CD8-positive, alpha-beta memory T cell (primary cell): ENCODE data around the gene GIPC2. TPM values are rescaled to one million over a fixed set of nuclear protein-coding genes. Genes with fewer than 3 reads are reported as not detected.
"Not testable (repeated sequence)": the region's sequence is repeated elsewhere in the genome, so short reads cannot be mapped to it uniquely, and the experiment has no call there.

ENCODE experiments used
- CTCF ChIA-PET: fragments of 350-600 bp; sonication (Branson Sonifier 250); formaldehyde crosslinking; loops from one replicate; lab custom pipeline; 2021; ENCODE audit warnings: antibody characterized with exemption; lab: Charles Lee
- POLR2A ChIA-PET: fragments of 350-600 bp; sonication (Branson Sonifier 250); formaldehyde crosslinking; loops from one replicate; lab custom pipeline; 2021; ENCODE audit warnings: antibody characterized with exemption; lab: Charles Lee
- DNase-seq, 5 donors: peaks; one replicate each; pipeline versions ENCODE4 v3.0.0 to v3.0.0-alpha.2; 2020 to 2022; ENCODE audit warnings: mixed read lengths in 1 of 5
- H3K27ac ChIP-seq: one replicate; pipeline ENCODE4 v1.7.0; 2013; ENCODE audit warnings: low read depth, mild to moderate bottlenecking, low read length, moderate library complexity
- H3K27me3 ChIP-seq: 2 replicates; pipeline ENCODE4 v1.7.0; 2013; ENCODE audit warnings: low read length, mild to moderate bottlenecking; ENCODE audit not compliant: insufficient read depth, poor library complexity, severe bottlenecking
- H3K36me3 ChIP-seq: 2 replicates; pipeline ENCODE4 v1.7.0; 2013; ENCODE audit warnings: mild to moderate bottlenecking, low read length, moderate library complexity; ENCODE audit not compliant: insufficient read depth
- H3K4me1 ChIP-seq: 2 replicates; pipeline ENCODE4 v1.7.0; 2013; ENCODE audit warnings: mild to moderate bottlenecking, low read length, moderate library complexity; ENCODE audit not compliant: insufficient read depth
- H3K4me3 ChIP-seq: 2 replicates; pipeline ENCODE4 v1.7.0; 2013; ENCODE audit warnings: mild to moderate bottlenecking, low read length
- H3K9me3 ChIP-seq: 2 replicates; pipeline ENCODE4 v1.7.0; 2013; ENCODE audit warnings: mild to moderate bottlenecking, low read length
- H3K27ac Mint-ChIP-seq, 8 donors: one replicate each; pipeline ENCODE4 v1.8.0; 2020 to 2021; ENCODE audit warnings: mixed read lengths in 8 of 8, mild to moderate bottlenecking in 6 of 8, inconsistent platforms in 3 of 8, moderate library complexity in 3 of 8
- H3K27me3 Mint-ChIP-seq, 2 donors: one replicate each; pipeline ENCODE4 v1.8.0; 2020 to 2021; ENCODE audit warnings: mixed read lengths in 2 of 2, mild to moderate bottlenecking in 1 of 2, moderate library complexity in 1 of 2
- H3K36me3 Mint-ChIP-seq, 3 donors: one replicate each; pipeline ENCODE4 v1.8.0; 2020 to 2021; ENCODE audit warnings: mixed read lengths in 3 of 3, inconsistent platforms in 1 of 3, mild to moderate bottlenecking in 1 of 3
- H3K4me1 Mint-ChIP-seq, 3 donors: one replicate each; pipeline ENCODE4 v1.8.0; 2020 to 2021; ENCODE audit warnings: mixed read lengths in 3 of 3, inconsistent platforms in 1 of 3, mild to moderate bottlenecking in 1 of 3
- H3K4me3 Mint-ChIP-seq, 7 donors: one replicate each; pipeline ENCODE4 v1.8.0; 2020 to 2021; ENCODE audit warnings: mixed read lengths in 7 of 7, mild to moderate bottlenecking in 6 of 7, moderate library complexity in 4 of 7, inconsistent platforms in 2 of 7
- H3K9me3 Mint-ChIP-seq, 5 donors: one replicate each; pipeline ENCODE4 v1.8.0; 2020 to 2022; ENCODE audit warnings: mixed read lengths in 5 of 5, mild to moderate bottlenecking in 3 of 5, moderate library complexity in 2 of 5, inconsistent platforms in 1 of 5
- polyA plus RNA-seq: library from polyadenylated mRNA; unstranded; fragments of 300-500 nt; fragmentation: Illumina TruSeq; gene quantifications from one replicate; pipeline ENCODE4 v1.2.3, GENCODE V29; 2021
- total RNA-seq, 2 experiments: library from RNA; stranded (reverse); gene quantifications; one replicate each; pipeline ENCODE4 v1.2.3, GENCODE V29; 2021

GIPC2 gene
- total and polyA plus RNA-seq, 3 experiments from 2014 or later = 0.24 to 0.40 (median 0.35) TPM

GRCh38 chr1:78015148-78015547 lies 30.6 kb upstream of the GIPC2 start:
- Histone ChIP-seq H3K4me3 (no peak overlapping the region), H3K4me1 (no peaks in the 10 kb centered on the region), H3K27ac (no peak overlapping the region), H3K36me3 (no peaks in the 10 kb centered on the region), H3K27me3 (no peaks in the 10 kb centered on the region), H3K9me3 (no peaks in the 10 kb centered on the region)
- Mint-ChIP-seq H3K36me3 (peaks cover 9 to 33% (median 11%) of the 10 kb centered on the region in 3 donors), H3K4me1 (peaks cover 0 to 5% (median 4%) of the 10 kb centered on the region in 3 donors), H3K27me3 (no peaks in the 10 kb centered on the region), H3K4me3 (no peak overlapping the region), H3K27ac (peak overlapping the region in 1 of 8 donors; percentile 29), H3K9me3 (no peaks in the 10 kb centered on the region)
- ChIA-PET CTCF (no interaction called here), POLR2A (interaction anchor here (1.0 kb wide), 1 partner anchor 10 kb away, joined by 3 read pairs; the partner anchor contains the start of gene DNAJB4)
- DNase-seq = no peak

- Mint-ChIP-seq H3K27ac (no peak overlapping the region), H3K9me3 (peaks cover 0 to 2% (median 0%) of the 10 kb centered on the region in 5 donors), H3K4me1 (no peaks in the 10 kb centered on the region), H3K36me3 (peaks cover 6 to 26% (median 9%) of the 10 kb centered on the region in 3 donors), H3K27me3 (no peaks in the 10 kb centered on the region), H3K4me3 (no peak overlapping the region)
- no peaks in the 10 kb centered on the region for H3K36me3 ChIP-seq
- no peaks in the 10 kb centered on the region for H3K4me1 ChIP-seq
- POLR2A ChIA-PET = no interaction called here
- CTCF ChIA-PET = no interaction called here
- H3K4me3 ChIP-seq = no peak overlapping the region
- no peak for DNase-seq
- no peaks in the 10 kb centered on the region for H3K27me3 ChIP-seq
- no peaks in the 10 kb centered on the region for H3K9me3 ChIP-seq
- no peak overlapping the region for H3K27ac ChIP-seq
These were observed 26.7 kb upstream of the GIPC2 start for GRCh38 chr1:78019024-78019423.

- H3K4me1 Mint-ChIP-seq, H3K27ac Mint-ChIP-seq, POLR2A ChIA-PET, H3K27me3 Mint-ChIP-seq, H3K9me3 ChIP-seq, H3K9me3 Mint-ChIP-seq, H3K27me3 ChIP-seq, H3K4me3 Mint-ChIP-seq, H3K36me3 ChIP-seq, H3K4me3 ChIP-seq, H3K4me1 ChIP-seq, CTCF ChIA-PET, DNase-seq, H3K27ac ChIP-seq: not testable (repeated sequence)
- H3K36me3 Mint-ChIP-seq = peaks cover 0 to 11% (median 5%) of the 10 kb centered on the region in 3 donors
These were observed 24.6 kb upstream of the GIPC2 start for GRCh38 chr1:78021134-78021533.

GRCh38 chr1:78029793-78030192 lies 16.0 kb upstream of the GIPC2 start:
- no peaks in the 10 kb centered on the region for H3K27me3 ChIP-seq
- CTCF ChIA-PET = no interaction called here
- POLR2A ChIA-PET = no interaction called here
- H3K27ac ChIP-seq = no peak overlapping the region
- peaks cover 0 to 5% (median 2%) of the 10 kb centered on the region in 3 donors for H3K36me3 Mint-ChIP-seq
- H3K36me3 ChIP-seq = no peaks in the 10 kb centered on the region
- H3K9me3 Mint-ChIP-seq = no peaks in the 10 kb centered on the region
- DNase-seq = no peak
- H3K4me3 Mint-ChIP-seq = no peak overlapping the region
- no peaks in the 10 kb centered on the region for H3K4me1 ChIP-seq
- peaks cover 15 to 17% of the 10 kb centered on the region in 2 donors for H3K27me3 Mint-ChIP-seq
- H3K27ac Mint-ChIP-seq = no peak overlapping the region
- no peak overlapping the region for H3K4me3 ChIP-seq
- H3K9me3 ChIP-seq = no peaks in the 10 kb centered on the region
- no peaks in the 10 kb centered on the region for H3K4me1 Mint-ChIP-seq

- H3K36me3 Mint-ChIP-seq = peaks cover 0 to 2% (median 0%) of the 10 kb centered on the region in 3 donors
- no peak for DNase-seq
- Histone ChIP-seq H3K4me1 (no peaks in the 10 kb centered on the region), H3K27ac (no peak overlapping the region), H3K4me3 (no peak overlapping the region), H3K9me3 (no peaks in the 10 kb centered on the region), H3K36me3 (no peaks in the 10 kb centered on the region), H3K27me3 (no peaks in the 10 kb centered on the region)
- H3K4me1 Mint-ChIP-seq = no peaks in the 10 kb centered on the region
- H3K27me3 Mint-ChIP-seq = peaks cover 14 to 24% of the 10 kb centered on the region in 2 donors
- H3K9me3 Mint-ChIP-seq = no peaks in the 10 kb centered on the region
- no peak overlapping the region for H3K4me3 Mint-ChIP-seq
- ChIA-PET POLR2A (no interaction called here), CTCF (interaction anchor here (1.2 kb wide), 1 partner anchor 11 kb away, joined by 3 read pairs; no protein-coding TSS in a partner anchor)
- no peak overlapping the region for H3K27ac Mint-ChIP-seq
These were observed 12.6 kb upstream of the GIPC2 start for GRCh38 chr1:78032996-78033796.

- no peaks in the 10 kb centered on the region for H3K9me3 ChIP-seq
- H3K36me3 Mint-ChIP-seq = peaks cover 0 to 2% (median 0%) of the 10 kb centered on the region in 3 donors
- DNase-seq = no peak
- no peaks in the 10 kb centered on the region for H3K27me3 ChIP-seq
- H3K4me3 Mint-ChIP-seq = no peak overlapping the region
- no peak overlapping the region for H3K4me3 ChIP-seq
- H3K27ac ChIP-seq = no peak overlapping the region
- H3K4me1 ChIP-seq = no peaks in the 10 kb centered on the region
- ChIA-PET POLR2A (no interaction called here), CTCF (interaction anchor here (1.2 kb wide), 1 partner anchor 12 kb away, joined by 3 read pairs; no protein-coding TSS in a partner anchor)
- no peak overlapping the region for H3K27ac Mint-ChIP-seq
- H3K36me3 ChIP-seq = no peaks in the 10 kb centered on the region
- no peaks in the 10 kb centered on the region for H3K4me1 Mint-ChIP-seq
- no peaks in the 10 kb centered on the region for H3K9me3 Mint-ChIP-seq
- H3K27me3 Mint-ChIP-seq = peaks cover 14 to 24% of the 10 kb centered on the region in 2 donors
These were observed 12.0 kb upstream of the GIPC2 start for GRCh38 chr1:78033797-78034172.

- H3K9me3 ChIP-seq = no peaks in the 10 kb centered on the region
- peaks cover 0 to 2% (median 0%) of the 10 kb centered on the region in 3 donors for H3K36me3 Mint-ChIP-seq
- no peak for DNase-seq
- H3K4me1 Mint-ChIP-seq = no peaks in the 10 kb centered on the region
- H3K4me1 ChIP-seq = no peaks in the 10 kb centered on the region
- H3K27me3 Mint-ChIP-seq = peaks cover 14 to 20% of the 10 kb centered on the region in 2 donors
- CTCF ChIA-PET = no interaction called here
- no peaks in the 10 kb centered on the region for H3K36me3 ChIP-seq
- H3K27ac ChIP-seq = no peak overlapping the region
- no peak overlapping the region for H3K4me3 ChIP-seq
- POLR2A ChIA-PET = no interaction called here
- no peaks in the 10 kb centered on the region for H3K27me3 ChIP-seq
- no peaks in the 10 kb centered on the region for H3K9me3 Mint-ChIP-seq
- H3K27ac Mint-ChIP-seq = no peak overlapping the region
- H3K4me3 Mint-ChIP-seq = no peak overlapping the region
These were observed 10.6 kb upstream of the GIPC2 start for GRCh38 chr1:78035121-78035520.

- no peak overlapping the region for H3K27ac Mint-ChIP-seq
- H3K27me3 Mint-ChIP-seq = peaks cover 12 to 18% of the 10 kb centered on the region in 2 donors
- H3K27ac ChIP-seq = no peak overlapping the region
- H3K36me3 ChIP-seq = no peaks in the 10 kb centered on the region
- H3K9me3 Mint-ChIP-seq = no peaks in the 10 kb centered on the region
- peaks cover 0 to 2% (median 0%) of the 10 kb centered on the region in 3 donors for H3K36me3 Mint-ChIP-seq
- no peaks in the 10 kb centered on the region for H3K27me3 ChIP-seq
- POLR2A ChIA-PET = no interaction called here
- no peaks in the 10 kb centered on the region for H3K9me3 ChIP-seq
- no peaks in the 10 kb centered on the region for H3K4me1 ChIP-seq
- DNase-seq = no peak
- H3K4me3 Mint-ChIP-seq = no peak overlapping the region
- CTCF ChIA-PET = no interaction called here
- H3K4me1 Mint-ChIP-seq = peaks cover 8 to 10% (median 9%) of the 10 kb centered on the region in 3 donors
- no peak overlapping the region for H3K4me3 ChIP-seq
These were observed 9.3 kb upstream of the GIPC2 start for GRCh38 chr1:78036450-78036849.
